ENCODE results near the gene KCNQ1.

Gene KCNQ1

DNA sequence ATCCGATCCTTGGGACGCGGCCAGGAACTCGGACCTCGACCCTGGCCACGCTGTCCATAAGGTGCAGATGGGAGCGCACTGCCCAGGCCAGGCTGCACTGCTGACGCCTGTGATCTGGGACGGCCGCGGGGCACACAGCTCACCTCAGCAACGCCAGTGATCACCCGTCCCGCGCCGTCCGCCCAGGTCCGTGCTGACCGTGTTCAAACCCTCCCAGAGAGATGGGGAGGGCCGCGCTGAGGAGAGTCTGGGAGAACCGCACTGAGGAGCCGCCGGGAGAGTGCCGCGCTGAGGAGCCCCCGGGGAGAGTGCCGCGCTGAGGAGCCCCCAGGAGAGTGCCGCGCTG is 254.3 kb downstream of the KCNQ1 start:
- H3K27me3 ChIP-seq (ENCODE audit: insufficient read depth, low read length, poor library complexity, severe bottlenecking) = no peaks in the 10 kb centered on the region
- H3K9ac ChIP-seq (ENCODE audit: low read depth, low read length, poor library complexity, severe bottlenecking) = peak overlapping the region; percentile 77
- H2AFZ ChIP-seq (ENCODE audit: low read length) = no peak overlapping the region
- H3K4me2 ChIP-seq (ENCODE audit: low read depth, low read length, poor library complexity, severe bottlenecking) = peak overlapping the region; percentile 88
- peaks cover 71% of the 10 kb centered on the region for H3K4me1 ChIP-seq (ENCODE audit: insufficient read depth, low read length, poor library complexity, severe bottlenecking)
- peaks cover 41% of the 10 kb centered on the region for H4K20me1 ChIP-seq (ENCODE audit: insufficient read depth, low read length, poor library complexity, severe bottlenecking)
- no peaks in the 10 kb centered on the region for H3K9me2 ChIP-seq (replicated peaks; ENCODE audit: low read depth, low read length)
- TF ChIP-seq, protein P1, sequence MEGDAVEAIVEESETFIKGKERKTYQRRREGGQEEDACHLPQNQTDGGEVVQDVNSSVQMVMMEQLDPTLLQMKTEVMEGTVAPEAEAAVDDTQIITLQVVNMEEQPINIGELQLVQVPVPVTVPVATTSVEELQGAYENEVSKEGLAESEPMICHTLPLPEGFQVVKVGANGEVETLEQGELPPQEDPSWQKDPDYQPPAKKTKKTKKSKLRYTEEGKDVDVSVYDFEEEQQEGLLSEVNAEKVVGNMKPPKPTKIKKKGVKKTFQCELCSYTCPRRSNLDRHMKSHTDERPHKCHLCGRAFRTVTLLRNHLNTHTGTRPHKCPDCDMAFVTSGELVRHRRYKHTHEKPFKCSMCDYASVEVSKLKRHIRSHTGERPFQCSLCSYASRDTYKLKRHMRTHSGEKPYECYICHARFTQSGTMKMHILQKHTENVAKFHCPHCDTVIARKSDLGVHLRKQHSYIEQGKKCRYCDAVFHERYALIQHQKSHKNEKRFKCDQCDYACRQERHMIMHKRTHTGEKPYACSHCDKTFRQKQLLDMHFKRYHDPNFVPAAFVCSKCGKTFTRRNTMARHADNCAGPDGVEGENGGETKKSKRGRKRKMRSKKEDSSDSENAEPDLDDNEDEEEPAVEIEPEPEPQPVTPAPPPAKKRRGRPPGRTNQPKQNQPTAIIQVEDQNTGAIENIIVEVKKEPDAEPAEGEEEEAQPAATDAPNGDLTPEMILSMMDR (conservative IDR thresholded peaks at IDR 0.05; ENCODE audit: low read length) = no peak
- no peak for TF ChIP-seq EZH2phosphoT487 (IDR thresholded peaks at IDR 0.05; ENCODE audit: borderline replicate concordance)
- H3K4me3 ChIP-seq (ENCODE audit: low read length, poor library complexity, severe bottlenecking) = peak overlapping the region; percentile 75
- H3K36me3 ChIP-seq (ENCODE audit: insufficient read depth, low read length) = no peaks in the 10 kb centered on the region
- H3F3A ChIP-seq (ENCODE audit: low read depth) = peaks cover 2% of the 10 kb centered on the region
- H3K79me2 ChIP-seq (ENCODE audit: insufficient read depth, low read length) = peaks cover 55% of the 10 kb centered on the region
- no peaks in the 10 kb centered on the region for H3K9me3 ChIP-seq (ENCODE audit: insufficient read depth, low read depth, low read length)

GRCh38 chr11:2699531-2700414 is 255.0 kb downstream of the KCNQ1 start, which contains the start of gene KCNQ1OT1:
Gene KCNQ1OT1 (minus strand): TSS chr11:2699994.
- TF ChIP-seq, protein P1 (conservative IDR thresholded peaks at IDR 0.05; ENCODE audit: low read length) = no peak
- no peak for TF ChIP-seq EZH2phosphoT487 (IDR thresholded peaks at IDR 0.05; ENCODE audit: borderline replicate concordance)
- Histone ChIP-seq H3K27me3 (ENCODE audit: insufficient read depth, low read length, poor library complexity, severe bottlenecking) (no peaks in the 10 kb centered on the region), H3K4me1 (ENCODE audit: insufficient read depth, low read length, poor library complexity, severe bottlenecking) (peaks cover 67% of the 10 kb centered on the region)

DNA sequence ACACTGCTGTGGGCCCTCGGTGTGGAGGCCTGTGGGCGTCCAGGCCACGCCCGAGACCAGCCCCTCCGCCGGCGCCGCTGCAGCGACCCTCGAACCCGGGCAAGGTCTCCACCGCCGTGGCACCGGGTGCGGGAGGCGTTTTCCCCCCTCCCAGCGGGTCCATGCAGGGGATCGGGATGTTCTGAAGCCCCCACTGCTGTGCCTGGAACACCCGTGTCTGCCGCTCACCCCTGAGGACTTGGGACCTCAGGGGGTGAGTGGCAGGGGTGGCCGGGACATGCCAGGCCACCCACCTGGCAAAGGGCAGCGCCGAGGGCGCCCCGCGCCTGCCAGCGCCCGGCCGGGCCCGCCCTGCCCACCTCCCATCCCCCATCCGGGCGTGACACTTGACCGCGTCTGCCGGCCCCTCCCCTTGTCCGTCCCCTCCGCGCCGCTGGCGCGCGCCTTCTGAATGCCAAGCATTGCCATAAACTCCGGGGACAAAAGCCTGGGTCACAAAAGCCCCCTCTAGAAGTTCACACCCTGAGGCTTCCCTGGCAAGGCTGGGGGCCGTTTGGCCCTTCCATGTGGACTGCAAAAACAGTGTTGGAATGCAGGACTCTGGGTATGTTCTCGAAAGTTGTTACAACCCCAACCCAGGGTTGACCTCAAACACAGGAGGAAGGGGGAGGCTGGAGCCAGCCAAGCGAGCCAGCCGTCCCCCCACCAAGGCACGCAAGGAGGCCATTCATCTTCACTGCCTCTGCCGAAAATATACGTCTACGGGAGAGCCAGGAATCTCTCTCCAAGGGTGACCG is 255.8 kb downstream of the KCNQ1 start:
- Histone ChIP-seq H3K4me2 (ENCODE audit: low read depth, low read length, poor library complexity, severe bottlenecking) (peak overlapping the region; percentile 65), H3K27me3 (ENCODE audit: insufficient read depth, low read length, poor library complexity, severe bottlenecking) (no peaks in the 10 kb centered on the region), H3K4me3 (ENCODE audit: low read length, poor library complexity, severe bottlenecking) (peak overlapping the region; percentile 77), H3K9me2 (replicated peaks; ENCODE audit: low read depth, low read length) (no peaks in the 10 kb centered on the region), H3K79me2 (ENCODE audit: insufficient read depth, low read length) (peaks cover 41% of the 10 kb centered on the region), H3K4me1 (ENCODE audit: insufficient read depth, low read length, poor library complexity, severe bottlenecking) (peaks cover 59% of the 10 kb centered on the region), H3K9me3 (ENCODE audit: insufficient read depth, low read depth, low read length) (no peaks in the 10 kb centered on the region), H3F3A (ENCODE audit: low read depth) (no peaks in the 10 kb centered on the region), H3K9ac (ENCODE audit: low read depth, low read length, poor library complexity, severe bottlenecking) (peak overlapping the region; percentile 95), H3K36me3 (ENCODE audit: insufficient read depth, low read length) (no peaks in the 10 kb centered on the region), H2AFZ (ENCODE audit: low read length) (no peak overlapping the region; the same call in 1 of the 2 replicates), H4K20me1 (ENCODE audit: insufficient read depth, low read length, poor library complexity, severe bottlenecking) (peaks cover 38% of the 10 kb centered on the region)
- TF ChIP-seq EZH2phosphoT487 (IDR thresholded peaks at IDR 0.05; ENCODE audit: borderline replicate concordance) = no peak
- TF ChIP-seq, protein P1 (conservative IDR thresholded peaks at IDR 0.05; ENCODE audit: low read length) = no peak

More at GRCh38 chr11:2699531-2700414, 255.0 kb downstream of the KCNQ1 start, which contains the start of gene KCNQ1OT1:
- Histone ChIP-seq H3K9me3 (ENCODE audit: insufficient read depth, low read depth, low read length) (no peaks in the 10 kb centered on the region), H3K9ac (ENCODE audit: low read depth, low read length, poor library complexity, severe bottlenecking) (peak within 1 kb of the TSS; percentile 95), H4K20me1 (ENCODE audit: insufficient read depth, low read length, poor library complexity, severe bottlenecking) (peaks cover 41% of the 10 kb centered on the region), H3K4me2 (ENCODE audit: low read depth, low read length, poor library complexity, severe bottlenecking) (peak within 1 kb of the TSS; percentile 88), H3K4me3 (ENCODE audit: low read length, poor library complexity, severe bottlenecking) (peak within 1 kb of the TSS; percentile 77), H2AFZ (ENCODE audit: low read length) (no peak within 1 kb of the TSS; the same call in 1 of the 2 replicates), H3K36me3 (ENCODE audit: insufficient read depth, low read length) (no peaks in the 10 kb centered on the region), H3F3A (ENCODE audit: low read depth) (no peaks in the 10 kb centered on the region; the same call in 1 of the 2 replicates), H3K79me2 (ENCODE audit: insufficient read depth, low read length) (peaks cover 48% of the 10 kb centered on the region), H3K9me2 (replicated peaks; ENCODE audit: low read depth, low read length) (no peaks in the 10 kb centered on the region)

Measured in Loucy (cell line).